AG09309 (cell line): Measurements from ENCODE around the gene NELFB.
"Not testable (repeated sequence)": the region's sequence is repeated elsewhere in the genome, so short reads cannot be mapped to it uniquely, and the experiment has no call there.

ENCODE experiments used
- DNase-seq: peaks from one replicate; pipeline ENCODE4 v3.0.0-alpha.2; 2010; ENCODE audit warnings: low read depth
- H3K4me3 ChIP-seq: 2 replicates; pipeline ENCODE4 v1.5.1; 2011; ENCODE audit warnings: mild to moderate bottlenecking, low read depth, low read length, moderate library complexity; ENCODE audit not compliant: control insufficient read depth
- TF ChIP-seq, protein P1 (sequence below): IDR thresholded peaks from 2 replicates; pipeline ENCODE4 v1.5.1; 2011; ENCODE audit warnings: mild to moderate bottlenecking, low read depth, low read length, inconsistent platforms; ENCODE audit not compliant: insufficient read depth, control insufficient read depth; ENCODE audit errors: missing control alignments

The NELFB gene

GRCh38 chr9:137236238-137236935 is 18.7 kb upstream of the NELFB start:
- DNase-seq, result no peak
- no peak overlapping the region for H3K4me3 ChIP-seq
- TF ChIP-seq, protein P1, sequence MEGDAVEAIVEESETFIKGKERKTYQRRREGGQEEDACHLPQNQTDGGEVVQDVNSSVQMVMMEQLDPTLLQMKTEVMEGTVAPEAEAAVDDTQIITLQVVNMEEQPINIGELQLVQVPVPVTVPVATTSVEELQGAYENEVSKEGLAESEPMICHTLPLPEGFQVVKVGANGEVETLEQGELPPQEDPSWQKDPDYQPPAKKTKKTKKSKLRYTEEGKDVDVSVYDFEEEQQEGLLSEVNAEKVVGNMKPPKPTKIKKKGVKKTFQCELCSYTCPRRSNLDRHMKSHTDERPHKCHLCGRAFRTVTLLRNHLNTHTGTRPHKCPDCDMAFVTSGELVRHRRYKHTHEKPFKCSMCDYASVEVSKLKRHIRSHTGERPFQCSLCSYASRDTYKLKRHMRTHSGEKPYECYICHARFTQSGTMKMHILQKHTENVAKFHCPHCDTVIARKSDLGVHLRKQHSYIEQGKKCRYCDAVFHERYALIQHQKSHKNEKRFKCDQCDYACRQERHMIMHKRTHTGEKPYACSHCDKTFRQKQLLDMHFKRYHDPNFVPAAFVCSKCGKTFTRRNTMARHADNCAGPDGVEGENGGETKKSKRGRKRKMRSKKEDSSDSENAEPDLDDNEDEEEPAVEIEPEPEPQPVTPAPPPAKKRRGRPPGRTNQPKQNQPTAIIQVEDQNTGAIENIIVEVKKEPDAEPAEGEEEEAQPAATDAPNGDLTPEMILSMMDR, result peak; percentile 99

DNA sequence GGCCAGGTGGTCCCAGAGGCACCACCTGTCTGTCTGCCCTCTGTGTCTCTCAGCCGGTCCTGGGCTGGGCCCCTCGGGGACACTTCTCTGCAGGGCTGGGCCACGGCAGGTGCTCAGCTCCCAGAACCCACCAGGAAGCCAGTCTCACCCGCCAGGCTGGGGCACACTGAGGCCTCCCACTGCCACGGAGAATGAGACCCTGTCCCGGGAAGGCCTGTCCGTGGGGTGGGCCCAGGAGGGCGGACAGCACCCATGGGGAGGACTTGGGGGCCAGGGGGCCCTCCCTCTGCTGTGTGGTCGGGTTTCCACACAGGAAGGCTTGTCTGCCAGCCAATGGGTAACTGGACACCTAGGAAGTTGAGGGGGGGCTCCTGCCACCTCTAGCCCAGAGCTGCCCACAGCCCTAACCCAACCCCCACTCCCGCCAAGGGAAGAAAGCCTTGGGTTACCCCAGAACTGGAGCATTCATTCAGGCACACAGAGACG is 18.1 kb upstream of the NELFB start:
- no peak for DNase-seq
- no peak overlapping the region for H3K4me3 ChIP-seq
- TF ChIP-seq, protein P1, result no peak

DNA sequence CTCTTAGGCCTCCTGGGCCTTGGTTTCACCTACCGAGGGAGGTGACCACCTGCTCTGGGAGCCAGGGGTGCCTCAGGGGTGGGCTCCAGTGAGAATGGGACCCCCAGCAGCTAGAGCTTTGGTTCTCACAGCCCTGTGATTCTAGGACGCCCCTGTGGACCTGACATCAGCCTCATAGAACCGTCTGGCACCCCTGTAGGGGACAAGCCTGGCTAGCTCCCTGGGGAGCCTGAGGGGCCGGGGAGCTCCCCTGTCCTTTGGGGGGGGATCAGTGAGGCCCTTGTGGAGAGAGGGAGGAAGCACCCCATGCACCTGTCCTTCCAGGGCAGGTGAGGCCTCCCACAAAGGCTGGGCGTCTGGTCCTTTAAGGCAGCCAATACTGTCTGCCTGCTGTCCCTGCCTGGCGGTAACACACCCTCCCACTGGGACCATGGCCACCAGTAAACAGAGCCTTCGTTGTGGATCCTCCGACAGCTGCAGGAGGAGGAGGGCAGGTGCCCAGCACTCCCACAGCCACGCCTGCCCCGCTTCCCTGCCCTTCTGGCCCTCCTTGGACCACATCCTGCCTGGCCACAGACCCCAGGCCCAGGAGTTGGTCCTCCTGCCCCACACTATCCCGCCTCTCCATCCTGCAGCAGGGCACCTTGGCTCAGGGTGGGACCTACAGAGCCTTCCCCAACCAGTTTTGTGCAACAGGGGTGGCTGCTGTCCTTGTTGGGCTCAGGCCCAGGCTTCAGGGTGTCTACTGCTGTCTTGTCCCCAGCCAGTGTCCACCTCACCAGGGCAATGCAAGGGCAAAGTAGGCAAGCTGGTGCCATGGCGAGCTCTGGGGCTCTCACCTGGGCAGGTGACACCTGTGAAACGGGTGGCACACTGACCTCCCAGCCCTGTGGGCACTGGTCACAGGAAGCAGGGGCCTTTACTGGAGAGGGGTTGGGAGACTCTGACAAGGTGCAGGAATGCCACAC is 17.1 kb upstream of the NELFB start:
- no peak for DNase-seq
- no peak overlapping the region for H3K4me3 ChIP-seq
- TF ChIP-seq, protein P1, result no peak

GRCh38 chr9:137239541-137240200 is 15.5 kb upstream of the NELFB start:
- H3K4me3 ChIP-seq, result peak overlapping the region; percentile 67
- not testable (repeated sequence) for DNase-seq

DNA sequence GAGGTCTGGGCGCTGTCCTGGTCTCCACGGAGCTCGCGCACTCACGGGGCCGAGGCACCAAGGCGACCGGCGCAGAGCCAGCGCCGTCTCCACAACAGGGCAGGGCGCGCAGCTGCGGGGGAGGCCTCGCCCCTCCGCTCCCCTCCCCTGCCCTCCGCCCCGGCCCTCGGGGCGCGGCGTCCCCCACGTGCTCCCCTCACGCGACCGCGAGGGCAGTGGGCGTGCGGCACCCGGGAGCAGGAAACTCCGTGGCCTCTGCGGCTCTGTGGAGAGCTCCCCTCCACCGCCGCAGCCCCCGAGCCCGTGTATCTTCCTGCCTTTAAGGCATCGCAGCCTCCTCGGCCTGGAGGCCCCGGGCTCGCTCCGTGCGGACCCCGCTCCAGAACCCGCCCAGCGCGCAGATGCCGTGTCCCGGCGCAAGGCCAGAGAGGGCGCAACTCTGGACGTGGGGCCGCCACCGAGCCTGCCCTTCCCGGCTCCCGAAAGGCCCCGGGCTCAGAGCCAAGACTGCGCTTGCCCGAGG is 14.7 kb upstream of the NELFB start:
- TF ChIP-seq, protein P1, result no peak
- peak overlapping the region; percentile 67 for H3K4me3 ChIP-seq
- no peak for DNase-seq

GRCh38 chr9:137240841-137241489 is 14.2 kb upstream of the NELFB start, which contains the start of gene TUBB4B:
Gene TUBB4B, plus strand, starts transcription at chr9:137241287. Its CDS starts 74 bp downstream, at chr9:137241361.
- H3K4me3 ChIP-seq, result peak within 1 kb of the TSS; percentile 90

More at GRCh38 chr9:137240841-137241489, 14.2 kb upstream of the NELFB start, which contains the start of gene TUBB4B:
- DNase-seq, result peak; percentile 100
- TF ChIP-seq, protein P1, result no peak
